Limb (tissue), 2 donors: ENCODE results near the gene BAZ2B.
"Not testable (repeated sequence)": the region's sequence is repeated elsewhere in the genome, so short reads cannot be mapped to it uniquely, and the experiment has no call there.

Experiments used
- DNase-seq, 2 donors: peaks; one replicate each; pipeline ENCODE4 v3.0.0-alpha.2; 2016; ENCODE audit errors: extremely low spot score in 2 of 2

Gene BAZ2B, protein sequence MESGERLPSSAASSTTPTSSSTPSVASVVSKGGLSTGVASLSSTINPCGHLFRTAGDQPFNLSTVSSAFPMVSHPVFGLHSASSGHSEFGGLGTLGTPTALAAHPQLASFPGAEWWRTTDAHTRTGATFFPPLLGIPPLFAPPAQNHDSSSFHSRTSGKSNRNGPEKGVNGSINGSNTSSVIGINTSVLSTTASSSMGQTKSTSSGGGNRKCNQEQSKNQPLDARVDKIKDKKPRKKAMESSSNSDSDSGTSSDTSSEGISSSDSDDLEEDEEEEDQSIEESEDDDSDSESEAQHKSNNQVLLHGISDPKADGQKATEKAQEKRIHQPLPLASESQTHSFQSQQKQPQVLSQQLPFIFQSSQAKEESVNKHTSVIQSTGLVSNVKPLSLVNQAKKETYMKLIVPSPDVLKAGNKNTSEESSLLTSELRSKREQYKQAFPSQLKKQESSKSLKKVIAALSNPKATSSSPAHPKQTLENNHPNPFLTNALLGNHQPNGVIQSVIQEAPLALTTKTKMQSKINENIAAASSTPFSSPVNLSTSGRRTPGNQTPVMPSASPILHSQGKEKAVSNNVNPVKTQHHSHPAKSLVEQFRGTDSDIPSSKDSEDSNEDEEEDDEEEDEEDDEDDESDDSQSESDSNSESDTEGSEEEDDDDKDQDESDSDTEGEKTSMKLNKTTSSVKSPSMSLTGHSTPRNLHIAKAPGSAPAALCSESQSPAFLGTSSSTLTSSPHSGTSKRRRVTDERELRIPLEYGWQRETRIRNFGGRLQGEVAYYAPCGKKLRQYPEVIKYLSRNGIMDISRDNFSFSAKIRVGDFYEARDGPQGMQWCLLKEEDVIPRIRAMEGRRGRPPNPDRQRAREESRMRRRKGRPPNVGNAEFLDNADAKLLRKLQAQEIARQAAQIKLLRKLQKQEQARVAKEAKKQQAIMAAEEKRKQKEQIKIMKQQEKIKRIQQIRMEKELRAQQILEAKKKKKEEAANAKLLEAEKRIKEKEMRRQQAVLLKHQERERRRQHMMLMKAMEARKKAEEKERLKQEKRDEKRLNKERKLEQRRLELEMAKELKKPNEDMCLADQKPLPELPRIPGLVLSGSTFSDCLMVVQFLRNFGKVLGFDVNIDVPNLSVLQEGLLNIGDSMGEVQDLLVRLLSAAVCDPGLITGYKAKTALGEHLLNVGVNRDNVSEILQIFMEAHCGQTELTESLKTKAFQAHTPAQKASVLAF (N-terminal part only)

DNA sequence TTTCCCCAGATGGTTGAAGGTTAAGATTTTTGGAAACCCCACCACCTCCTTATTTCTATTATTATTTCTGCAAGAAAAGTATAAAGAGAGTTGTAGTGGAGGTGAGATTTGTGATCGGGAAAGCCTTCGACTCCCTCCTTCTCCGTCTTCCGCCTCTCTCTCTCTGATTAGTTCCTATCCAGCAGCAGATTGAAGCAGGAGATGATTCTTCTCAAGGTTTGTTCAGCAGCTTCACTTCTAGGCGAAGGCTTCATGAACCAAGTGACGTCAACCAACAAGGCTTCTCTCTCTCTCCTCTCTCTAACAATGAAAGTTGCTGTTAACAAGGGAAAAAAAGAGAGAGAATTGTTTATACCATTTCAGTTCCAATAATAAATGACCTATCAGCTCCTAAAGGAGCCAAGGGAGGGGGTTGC is at the start of gene BAZ2B:
Gene BAZ2B, minus strand, starts transcription at position 263 of the 416 bp plus-strand sequence. CDS start 137,829 bp downstream, outside the sequence.
- peak; percentile 53 to 82 for DNase-seq

GRCh38 chr2:159661286-159661685 is 44.9 kb upstream of the BAZ2B start:
- no peak for DNase-seq

GRCh38 chr2:159658881-159659873 is 42.8 kb upstream of the BAZ2B start:
- DNase-seq, result no peak

- DNase-seq, result no peak
Measured at GRCh38 chr2:159653962-159654361, 37.6 kb upstream of the BAZ2B start.

DNA sequence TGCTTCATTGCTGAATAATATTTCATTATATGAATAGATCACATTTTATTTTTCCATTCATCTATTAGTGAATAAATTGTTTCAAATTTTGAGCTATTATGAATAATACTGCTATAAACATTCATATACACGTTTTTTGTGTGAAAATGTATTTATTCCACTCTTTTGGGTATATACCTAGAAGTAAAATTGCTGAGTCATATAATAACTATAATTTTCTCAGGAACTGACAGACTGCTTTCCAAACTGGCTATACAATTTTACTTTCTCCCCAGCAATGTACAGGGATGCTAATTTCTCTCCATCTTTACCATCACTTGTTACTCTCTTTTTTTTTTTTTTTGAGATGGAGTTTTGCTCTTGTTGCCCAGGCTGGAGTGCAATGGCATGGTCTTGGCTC is 35.5 kb upstream of the BAZ2B start:
- DNase-seq, result no peak

GRCh38 chr2:159650574-159650973 is 34.2 kb upstream of the BAZ2B start:
- DNase-seq, result no peak

DNA sequence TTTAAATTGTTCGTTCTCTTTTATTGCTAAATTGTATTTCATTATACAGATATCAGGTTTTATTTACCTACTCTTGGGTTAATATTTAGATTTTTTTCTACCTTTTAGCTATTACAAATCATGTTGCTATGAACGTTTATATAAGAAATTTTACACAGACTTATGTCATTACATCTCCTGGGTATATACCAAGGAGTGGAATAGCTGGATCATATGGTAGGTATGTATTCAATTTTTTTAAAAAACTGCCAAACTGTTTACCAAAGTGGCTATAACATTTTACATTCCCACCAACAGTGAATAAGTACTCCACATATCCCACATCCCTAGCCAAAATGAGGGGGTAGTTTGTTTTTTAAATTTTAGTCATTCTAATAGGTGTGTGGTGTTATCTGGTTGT is 32.3 kb upstream of the BAZ2B start:
- DNase-seq, result no peak

DNA sequence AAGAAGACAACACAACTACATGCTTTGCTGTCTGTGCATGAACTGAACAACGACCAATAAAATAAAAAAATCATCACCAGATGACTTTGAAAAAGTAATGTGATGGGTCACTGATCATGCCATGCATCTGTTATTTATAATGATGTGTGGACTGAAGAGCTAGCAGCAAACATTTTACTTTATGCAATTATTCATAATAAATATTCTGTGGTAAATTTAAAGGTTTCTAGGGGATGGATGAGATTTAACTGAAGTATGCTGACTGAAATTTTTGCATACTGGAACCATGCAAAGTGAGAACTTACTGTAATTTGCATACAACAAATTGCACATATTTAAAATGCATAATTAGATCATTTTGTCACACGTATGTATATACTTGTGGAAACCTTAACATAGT is 31.3 kb upstream of the BAZ2B start:
- no peak for DNase-seq

- no peak for DNase-seq
Measured at GRCh38 chr2:159640176-159640575, 23.8 kb upstream of the BAZ2B start.

DNA sequence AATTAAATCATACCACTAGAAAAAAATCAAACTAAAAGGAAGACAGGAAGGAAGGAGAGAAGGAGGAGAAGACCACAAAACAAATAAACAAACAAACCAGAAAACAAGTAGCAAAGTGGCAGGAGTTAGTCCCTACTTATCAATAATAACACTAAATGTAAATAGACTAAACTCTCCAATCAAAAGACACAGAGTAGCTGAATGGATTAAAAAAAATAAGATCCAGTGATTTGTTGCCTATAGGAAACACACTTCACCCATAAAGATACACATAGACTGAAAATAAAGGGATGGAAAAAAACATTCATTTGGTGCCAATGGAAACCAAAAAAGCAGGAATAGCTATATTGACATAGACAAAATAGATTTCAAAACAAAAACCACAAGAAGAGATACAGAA is 23.4 kb upstream of the BAZ2B start:
- no peak for DNase-seq

DNA sequence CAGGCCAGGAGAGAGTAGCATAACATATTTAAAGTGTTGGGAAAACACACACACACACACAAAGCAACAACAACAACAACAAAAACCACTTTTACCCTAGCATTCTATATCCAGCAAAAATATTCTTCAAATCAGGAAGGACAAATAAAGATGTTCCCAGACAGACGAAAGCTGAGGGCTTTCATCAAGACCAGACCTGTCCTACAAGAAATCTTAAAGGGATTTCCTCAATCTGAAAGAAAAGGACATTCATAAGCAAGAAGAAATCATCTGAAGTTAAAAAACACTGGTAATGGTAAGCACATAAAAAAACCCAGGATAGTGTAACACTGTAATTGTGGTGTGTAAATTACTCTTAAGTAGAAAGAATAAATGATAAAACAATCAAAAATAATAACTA is 22.7 kb upstream of the BAZ2B start:
- no peak for DNase-seq

- no peak for DNase-seq
Measured at GRCh38 chr2:159637988-159638501, 21.7 kb upstream of the BAZ2B start.

DNA sequence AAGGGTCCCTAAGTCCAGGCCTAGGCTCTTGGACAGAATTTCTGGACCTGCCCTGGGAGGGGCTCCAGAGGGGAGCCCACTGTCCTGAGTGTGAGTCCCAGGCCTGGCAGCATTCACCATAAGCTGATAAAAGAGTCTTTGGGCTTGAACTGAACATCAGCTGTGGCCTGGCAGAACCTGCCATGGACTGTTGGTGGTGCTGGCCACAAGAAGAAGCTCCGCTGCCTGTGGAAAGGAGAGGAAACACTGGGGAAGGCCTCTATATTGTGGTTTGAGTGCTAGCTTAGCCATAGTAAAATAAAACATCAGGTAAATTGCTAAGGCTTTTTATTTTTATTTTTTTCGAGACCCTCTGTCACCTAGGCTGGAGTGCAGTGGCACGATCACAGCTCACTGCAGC is 20.9 kb upstream of the BAZ2B start:
- DNase-seq, result no peak

- no peak for DNase-seq
Measured at GRCh38 chr2:159635006-159635789, 18.9 kb upstream of the BAZ2B start.

DNA sequence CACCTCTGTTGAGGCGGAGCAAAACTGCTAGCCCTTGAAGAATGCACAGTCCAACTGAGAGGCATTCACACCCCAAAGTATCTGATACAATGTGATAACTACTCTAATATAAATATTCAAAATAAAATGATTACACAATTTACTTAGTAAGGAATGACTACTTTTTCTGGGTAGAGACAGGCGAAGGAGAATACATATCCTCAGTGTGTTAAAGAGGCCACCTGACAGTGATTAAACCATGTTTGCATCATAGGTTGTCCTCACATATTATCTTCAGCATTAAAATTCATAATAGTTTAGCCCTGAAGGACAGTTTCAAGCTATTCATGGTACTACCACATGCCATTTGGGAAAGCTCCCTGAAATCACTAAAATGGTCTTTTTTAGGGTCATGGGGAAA is 16.9 kb upstream of the BAZ2B start:
- no peak for DNase-seq

- DNase-seq, result not testable (repeated sequence)
Measured at GRCh38 chr2:159625628-159626027, 9.3 kb upstream of the BAZ2B start.

- no peak for DNase-seq
Measured at GRCh38 chr2:159623436-159623835, 7.1 kb upstream of the BAZ2B start.

DNA sequence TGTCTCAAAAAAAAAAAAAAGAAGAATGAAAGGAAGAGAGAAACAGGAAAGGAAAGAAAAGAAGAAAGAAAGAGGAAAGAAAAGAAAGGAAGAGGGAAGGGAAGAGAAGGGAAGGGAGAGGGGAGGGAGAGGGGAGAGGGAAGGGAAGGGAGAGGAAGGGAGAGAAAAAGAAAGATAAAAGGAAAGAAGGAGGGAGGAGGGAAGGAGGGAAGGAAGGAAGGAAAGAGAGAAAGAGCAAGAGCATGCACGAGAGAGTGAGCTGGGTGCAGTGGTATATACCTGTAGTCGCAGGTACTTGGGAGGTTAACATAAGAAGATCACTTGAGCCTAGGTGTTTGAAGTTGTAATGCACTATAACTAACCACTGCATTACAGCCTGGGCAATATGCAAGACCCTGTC is 6.6 kb upstream of the BAZ2B start:
- DNase-seq, result no peak

DNA sequence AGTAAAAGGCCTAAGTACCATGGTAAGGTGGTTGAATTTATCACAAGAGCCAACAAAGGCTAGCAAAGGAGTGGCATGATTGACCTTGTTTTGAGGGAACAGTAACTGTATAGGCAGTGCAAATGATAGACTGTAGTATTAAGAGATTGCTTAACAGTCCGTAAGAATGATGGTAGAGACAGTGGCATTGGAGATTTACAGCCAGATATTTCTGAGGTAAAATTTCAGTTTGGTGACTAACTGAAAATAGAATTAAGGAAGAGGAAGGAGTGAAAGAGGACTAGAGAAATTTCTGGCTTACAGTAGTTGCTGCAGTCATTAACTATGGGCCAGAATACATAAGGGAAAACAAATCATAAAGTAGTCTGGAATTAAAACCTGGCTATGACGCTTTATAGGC is 4.4 kb upstream of the BAZ2B start:
- no peak for DNase-seq

GRCh38 chr2:159617646-159618045 is 1.3 kb upstream of the BAZ2B start:
- peak in 1 of 2 donors; percentile 34 for DNase-seq
